ENCODE measurements around the gene RAB6B. TPM values are rescaled to one million over a fixed set of nuclear protein-coding genes. Genes with fewer than 3 reads are reported as not detected.

RAB6B gene
- total and polyA plus RNA-seq, 2 of the 4 experiments (the other 2 are of a cell fraction): 0.18 to 1.2 TPM

DNA sequence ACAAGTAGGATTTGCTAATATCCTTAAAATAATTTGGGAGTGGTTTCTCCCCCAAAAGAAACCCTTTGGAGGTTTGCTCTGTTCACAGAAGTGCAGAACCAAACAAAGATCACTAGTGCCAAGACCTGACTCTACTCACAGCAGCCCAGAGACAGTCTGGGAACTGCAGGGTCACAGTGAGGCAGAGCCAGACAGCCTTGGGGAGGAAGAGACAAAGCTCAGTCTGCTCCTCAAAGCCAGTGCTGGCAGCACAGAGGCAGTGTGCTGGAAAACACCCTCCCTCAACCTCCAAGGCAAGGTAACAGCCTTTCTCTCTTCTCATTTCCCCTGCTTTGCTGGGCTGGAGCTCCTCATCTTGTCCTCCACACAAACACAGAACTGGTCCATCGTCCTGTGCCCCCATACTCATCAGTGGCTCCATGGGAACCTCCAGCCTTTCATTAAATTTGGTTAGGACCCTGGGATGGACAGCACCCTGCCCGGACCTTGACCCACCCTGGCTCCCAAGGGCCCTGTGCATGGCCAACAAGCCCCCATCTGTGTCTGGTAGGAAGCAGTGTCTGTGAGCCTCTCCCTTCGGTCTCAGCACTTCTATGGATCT is 12.6 kb downstream of the RAB6B start:
- Histone ChIP-seq H3K9ac (ENCODE audit: low read depth, low read length) (no peak overlapping the region), H3K4me1 (ENCODE audit: control insufficient read depth, insufficient read depth, low read length) (no peaks in the 10 kb centered on the region), H3K27me3 (ENCODE audit: control insufficient read depth, insufficient read depth, low read length) (peaks cover 53% of the 10 kb centered on the region), H3K18ac (ENCODE audit: low read depth, low read length) (no peak overlapping the region), H2AFZ (replicated peaks; ENCODE audit: low read length, poor library complexity) (no peak overlapping the region), H2AK9ac (replicated peaks; ENCODE audit: low read depth, low read length, poor library complexity) (no peak overlapping the region), H3K4me3 (ENCODE audit: insufficient read depth, low read depth, low read length) (no peak overlapping the region), H3K27ac (ENCODE audit: insufficient read depth, low read length) (no peak overlapping the region), H2BK5ac (ENCODE audit: low read depth, low read length, poor library complexity, severe bottlenecking) (no peak overlapping the region), H2BK120ac (ENCODE audit: low read depth, low read length) (no peak overlapping the region), H4K91ac (ENCODE audit: insufficient read depth, low read depth, low read length) (no peak overlapping the region), H4K8ac (ENCODE audit: low read depth in 2 of 2, low read length in 2 of 2) (no peak overlapping the region), H3K56ac (ENCODE audit: extremely low read depth, insufficient read depth, low read length) (no peak overlapping the region), H2BK15ac (ENCODE audit: low read depth, low read length) (no peak overlapping the region), H2BK20ac (ENCODE audit: low read depth, low read length) (no peak overlapping the region), H3K4me2 (ENCODE audit: low read depth, low read length) (no peak overlapping the region), H4K20me1 (ENCODE audit: insufficient read depth, low read length) (no peaks in the 10 kb centered on the region), H2AK5ac (ENCODE audit: low read depth, low read length) (no peak overlapping the region), H4K5ac (ENCODE audit: low read depth, low read length) (no peak overlapping the region), H3K23ac (ENCODE audit: low read depth, low read length) (no peak overlapping the region), H3K14ac (replicated peaks; ENCODE audit: low read depth, low read length) (no peak overlapping the region), H3K9me1 (ENCODE audit: insufficient read depth, low read length) (no peaks in the 10 kb centered on the region), H3K9me3 (ENCODE audit: control insufficient read depth, insufficient read depth, low read length) (no peaks in the 10 kb centered on the region), H3K4ac (ENCODE audit: low read depth, low read length) (no peak overlapping the region), H3K36me3 (ENCODE audit: control insufficient read depth, insufficient read depth, low read length) (no peaks in the 10 kb centered on the region), H3K79me1 (ENCODE audit: low read depth in 1 of 2, low read length in 2 of 2) (no peaks in the 10 kb centered on the region)
- intact Hi-C loops (cut with micrococcal nuclease): no loop called here
- in situ Hi-C loops (cut with MboI; ENCODE audit: low sequenced_read_pairs): no loop called here
- DNase-seq (no peak), ATAC-seq (ENCODE audit: low read depth) (no peak)
- TF ChIP-seq MAFK (IDR thresholded peaks at IDR 0.05; ENCODE audit: low read depth, low read length) (no peak), CHD1 (IDR thresholded peaks at IDR 0.05; ENCODE audit: low read depth, low read length) (no peak), CEBPB (IDR thresholded peaks at IDR 0.05; ENCODE audit: low read depth, low read length) (no peak), FOS (IDR thresholded peaks at IDR 0.05; ENCODE audit: low read depth, low read length) (no peak)
- WGBS, 2 experiments (ENCODE audit: extremely low coverage in 2 of 2, insufficient read length in 1 of 2): no CpG with 5 or more reads among the region's 3 CpGs
- dilution Hi-C loops (cut with HindIII; ENCODE audit: low sequenced_read_pairs, unreplicated experiment): no loop called here
- BruUV-seq (replicated peaks): no TSS peak
- ChIA-PET POLR2A (ENCODE audit: unreplicated experiment) (no interaction called here), CTCF (no interaction called here)
